ENCODE results near the gene EPC1. TPM values are rescaled to one million over a fixed set of nuclear protein-coding genes. Genes with fewer than 3 reads are reported as not detected.
"Not testable (repeated sequence)": the region's sequence is repeated elsewhere in the genome, so short reads cannot be mapped to it uniquely, and the experiment has no call there.

Gene EPC1
- total RNA-seq, 1 experiment from 2014 or later, result 21.5 TPM

DNA sequence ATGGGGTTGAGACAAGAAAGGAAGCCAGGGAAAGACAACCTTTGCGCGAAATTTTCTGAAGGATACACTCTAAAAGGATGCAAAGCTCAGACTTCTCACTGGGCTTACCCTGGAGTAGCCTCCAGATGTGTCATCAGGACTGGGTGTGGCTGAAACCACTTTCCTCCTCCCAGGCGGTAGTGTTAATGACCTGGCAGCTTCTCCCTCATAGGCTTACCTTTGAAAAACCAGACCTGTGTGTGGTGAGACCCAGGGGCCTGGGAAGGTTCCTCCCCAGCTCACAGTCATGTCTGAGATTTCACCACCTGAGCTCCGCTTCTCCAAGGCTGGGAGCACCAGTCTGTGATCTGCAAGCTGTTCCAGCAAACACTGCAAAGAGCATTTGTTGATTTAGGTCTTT, 93.7 kb downstream of the EPC1 start:
- Histone ChIP-seq H3K9me2 (ENCODE audit: insufficient read depth) (no peaks in the 10 kb centered on the region), H3F3A (ENCODE audit: insufficient read depth, low read depth) (no peaks in the 10 kb centered on the region; the same call in 1 of the 2 replicates), H3K27me3 (ENCODE audit: insufficient read depth, low read depth) (no peaks in the 10 kb centered on the region), H3K4me2 (peak overlapping the region; percentile 59), H3K36me3 (ENCODE audit: low read depth) (no peaks in the 10 kb centered on the region), H4K20me1 (ENCODE audit: insufficient read depth) (no peaks in the 10 kb centered on the region), H3K4me1 (replicated peaks; ENCODE audit: insufficient read depth) (peaks cover 19% of the 10 kb centered on the region), H3K9me3 (ENCODE audit: insufficient read depth, low read depth) (no peaks in the 10 kb centered on the region), H2AFZ (no peak overlapping the region), H3K4me3 (no peak overlapping the region), H3K27ac (peak overlapping the region; percentile 55), H3K79me2 (ENCODE audit: low read depth) (no peaks in the 10 kb centered on the region)
- ChIA-PET POLR2A (ENCODE audit: unreplicated experiment) (interaction anchor here (0.7 kb wide), 1 partner anchor 954 kb away, joined by 4 read pairs; no protein-coding TSS in a partner anchor), CTCF (interaction anchor here (0.5 kb wide), 1 partner anchor 340 kb away, joined by 6 read pairs; no protein-coding TSS in a partner anchor)
- BruUV-seq (replicated peaks), result no TSS peak
- no peak for TF ChIP-seq EZH2 (IDR thresholded peaks at IDR 0.05; ENCODE audit: low read depth)
- TF ChIP-seq, protein P1, sequence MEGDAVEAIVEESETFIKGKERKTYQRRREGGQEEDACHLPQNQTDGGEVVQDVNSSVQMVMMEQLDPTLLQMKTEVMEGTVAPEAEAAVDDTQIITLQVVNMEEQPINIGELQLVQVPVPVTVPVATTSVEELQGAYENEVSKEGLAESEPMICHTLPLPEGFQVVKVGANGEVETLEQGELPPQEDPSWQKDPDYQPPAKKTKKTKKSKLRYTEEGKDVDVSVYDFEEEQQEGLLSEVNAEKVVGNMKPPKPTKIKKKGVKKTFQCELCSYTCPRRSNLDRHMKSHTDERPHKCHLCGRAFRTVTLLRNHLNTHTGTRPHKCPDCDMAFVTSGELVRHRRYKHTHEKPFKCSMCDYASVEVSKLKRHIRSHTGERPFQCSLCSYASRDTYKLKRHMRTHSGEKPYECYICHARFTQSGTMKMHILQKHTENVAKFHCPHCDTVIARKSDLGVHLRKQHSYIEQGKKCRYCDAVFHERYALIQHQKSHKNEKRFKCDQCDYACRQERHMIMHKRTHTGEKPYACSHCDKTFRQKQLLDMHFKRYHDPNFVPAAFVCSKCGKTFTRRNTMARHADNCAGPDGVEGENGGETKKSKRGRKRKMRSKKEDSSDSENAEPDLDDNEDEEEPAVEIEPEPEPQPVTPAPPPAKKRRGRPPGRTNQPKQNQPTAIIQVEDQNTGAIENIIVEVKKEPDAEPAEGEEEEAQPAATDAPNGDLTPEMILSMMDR (conservative IDR thresholded peaks at IDR 0.05), result no peak
- DNase-seq, result peak; percentile 76 to 87
- intact Hi-C loops (cut with micrococcal nuclease; ENCODE audit: unreplicated experiment), result loop anchor here (10.0 kb wide), 3 partner anchors 58 to 752 kb away; partner anchors contain the start of gene EPC1

DNA sequence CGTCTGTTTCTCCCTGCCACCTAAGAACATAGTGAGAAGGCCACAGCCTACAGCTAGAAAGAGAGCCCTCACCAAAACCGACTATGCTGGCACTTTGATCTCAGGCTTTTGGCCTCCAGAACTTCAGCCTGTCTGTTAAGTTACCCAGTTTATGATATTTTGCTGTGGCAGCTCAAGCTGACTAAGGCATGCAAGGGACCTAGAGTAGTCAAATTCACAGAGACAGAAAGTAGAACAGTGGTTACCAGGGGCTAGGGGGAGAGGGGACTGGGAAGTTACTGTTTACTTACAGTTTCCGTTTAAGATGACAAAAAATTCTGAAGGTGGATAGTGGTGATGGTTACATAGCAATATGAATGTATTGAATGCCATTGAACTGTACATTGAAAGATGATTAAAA, 96.5 kb downstream of the EPC1 start:
- POLR2A ChIA-PET (ENCODE audit: unreplicated experiment); H3K27ac ChIP-seq; BruUV-seq (replicated peaks): not testable (repeated sequence)

DNA sequence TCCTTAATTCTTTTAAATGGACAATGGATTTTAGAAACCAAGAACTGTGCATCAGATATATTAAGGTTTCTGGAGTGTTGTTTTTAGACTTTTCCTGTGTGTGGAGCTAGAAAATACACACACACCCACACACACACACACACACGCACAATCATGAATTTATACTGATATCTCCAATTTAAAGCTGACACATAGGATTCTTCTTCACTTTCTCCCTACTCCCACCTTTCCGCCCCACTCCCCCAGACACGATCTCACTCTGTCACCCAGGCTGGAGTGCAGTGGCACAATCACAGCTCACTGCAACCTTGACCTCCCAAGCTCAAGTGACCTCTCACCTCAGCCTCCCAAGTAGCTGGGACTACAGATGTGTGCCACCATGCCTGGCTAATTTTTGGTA, 100.3 kb downstream of the EPC1 start:
- H3K9me2 ChIP-seq (ENCODE audit: insufficient read depth), result no peaks in the 10 kb centered on the region
- TF ChIP-seq, protein P1 (conservative IDR thresholded peaks at IDR 0.05), result no peak
- H3K4me2 ChIP-seq, result no peak overlapping the region
- H3K4me3 ChIP-seq, result no peak overlapping the region
- H4K20me1 ChIP-seq (ENCODE audit: insufficient read depth), result no peaks in the 10 kb centered on the region
- ChIA-PET POLR2A (ENCODE audit: unreplicated experiment) (no interaction called here), CTCF (interaction anchor here (0.7 kb wide), 1 partner anchor 10 kb away, joined by 4 read pairs; no protein-coding TSS in a partner anchor)
- intact Hi-C loops (cut with micrococcal nuclease; ENCODE audit: unreplicated experiment), result no loop called here
- H3K4me1 ChIP-seq (replicated peaks; ENCODE audit: insufficient read depth), result peaks cover 15% of the 10 kb centered on the region
- H3K27ac ChIP-seq, result no peak overlapping the region
- H3K79me2 ChIP-seq (ENCODE audit: low read depth), result no peaks in the 10 kb centered on the region
- no peaks in the 10 kb centered on the region for H3K9me3 ChIP-seq (ENCODE audit: insufficient read depth, low read depth)
- no peaks in the 10 kb centered on the region for H3K36me3 ChIP-seq (ENCODE audit: low read depth)
- H2AFZ ChIP-seq, result no peak overlapping the region
- BruUV-seq (replicated peaks), result no TSS peak
- no peaks in the 10 kb centered on the region for H3F3A ChIP-seq (ENCODE audit: insufficient read depth, low read depth)
- H3K27me3 ChIP-seq (ENCODE audit: insufficient read depth, low read depth), result no peaks in the 10 kb centered on the region
- DNase-seq, result no peak

More for the DNA sequence above, 96.5 kb downstream of the EPC1 start:
- H3K36me3 ChIP-seq (ENCODE audit: low read depth); CTCF ChIA-PET; H2AFZ ChIP-seq; H3F3A ChIP-seq (ENCODE audit: insufficient read depth, low read depth); H3K9me2 ChIP-seq (ENCODE audit: insufficient read depth); H3K27me3 ChIP-seq (ENCODE audit: insufficient read depth, low read depth); H4K20me1 ChIP-seq (ENCODE audit: insufficient read depth); H3K4me2 ChIP-seq; H3K79me2 ChIP-seq (ENCODE audit: low read depth); H3K9me3 ChIP-seq (ENCODE audit: insufficient read depth, low read depth); DNase-seq; H3K4me3 ChIP-seq: not testable (repeated sequence)
- intact Hi-C loops (cut with micrococcal nuclease; ENCODE audit: unreplicated experiment), result loop anchor here (10.0 kb wide), 3 partner anchors 56 to 754 kb away; partner anchors contain the start of gene EPC1
- peaks cover 19% of the 10 kb centered on the region for H3K4me1 ChIP-seq (replicated peaks; ENCODE audit: insufficient read depth)

DNA sequence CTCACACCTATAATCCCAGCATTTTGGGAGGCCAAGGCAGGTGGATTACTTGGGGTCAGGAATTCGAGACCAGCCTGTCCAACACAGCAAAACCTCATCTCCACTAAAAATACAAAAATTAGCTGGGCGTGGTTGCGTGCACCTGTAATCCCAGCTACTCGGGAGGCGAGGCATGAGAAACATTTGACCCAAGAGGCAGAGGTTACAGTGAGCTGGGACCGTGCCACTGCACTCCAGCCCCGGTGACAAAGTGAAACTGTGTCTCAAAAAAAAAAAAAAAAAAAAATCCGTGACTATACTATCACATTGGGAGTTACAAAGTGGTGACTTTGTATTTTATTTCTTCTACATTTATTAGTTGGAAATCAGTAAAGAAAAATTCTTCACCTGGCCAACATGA, 101.2 kb downstream of the EPC1 start:
- DNase-seq, result no peak
- no peak overlapping the region for H3K27ac ChIP-seq
- H3K9me2 ChIP-seq (ENCODE audit: insufficient read depth), result no peaks in the 10 kb centered on the region
- H3K4me2 ChIP-seq, result no peak overlapping the region
- peaks cover 15% of the 10 kb centered on the region for H3K4me1 ChIP-seq (replicated peaks; ENCODE audit: insufficient read depth)
- H3F3A ChIP-seq (ENCODE audit: insufficient read depth, low read depth), result no peaks in the 10 kb centered on the region
- no peak for TF ChIP-seq EZH2 (IDR thresholded peaks at IDR 0.05; ENCODE audit: low read depth)
- TF ChIP-seq, protein P1 (conservative IDR thresholded peaks at IDR 0.05), result no peak
- no peaks in the 10 kb centered on the region for H4K20me1 ChIP-seq (ENCODE audit: insufficient read depth)
- POLR2A ChIA-PET (ENCODE audit: unreplicated experiment), result no interaction called here
- H3K79me2 ChIP-seq (ENCODE audit: low read depth), result no peaks in the 10 kb centered on the region
- H2AFZ ChIP-seq, result no peak overlapping the region
- CTCF ChIA-PET, result interaction anchor here (0.6 kb wide), 1 partner anchor 11 kb away, joined by 20 read pairs; no protein-coding TSS in a partner anchor
- no TSS peak for BruUV-seq (replicated peaks)
- no peaks in the 10 kb centered on the region for H3K9me3 ChIP-seq (ENCODE audit: insufficient read depth, low read depth)
- intact Hi-C loops (cut with micrococcal nuclease; ENCODE audit: unreplicated experiment), result no loop called here
- H3K36me3 ChIP-seq (ENCODE audit: low read depth), result no peaks in the 10 kb centered on the region
- H3K4me3 ChIP-seq, result no peak overlapping the region
- no peaks in the 10 kb centered on the region for H3K27me3 ChIP-seq (ENCODE audit: insufficient read depth, low read depth)

Data from PC-9 (cell line).